ENCODE data around the gene ISG15.

ISG15 gene

DNA sequence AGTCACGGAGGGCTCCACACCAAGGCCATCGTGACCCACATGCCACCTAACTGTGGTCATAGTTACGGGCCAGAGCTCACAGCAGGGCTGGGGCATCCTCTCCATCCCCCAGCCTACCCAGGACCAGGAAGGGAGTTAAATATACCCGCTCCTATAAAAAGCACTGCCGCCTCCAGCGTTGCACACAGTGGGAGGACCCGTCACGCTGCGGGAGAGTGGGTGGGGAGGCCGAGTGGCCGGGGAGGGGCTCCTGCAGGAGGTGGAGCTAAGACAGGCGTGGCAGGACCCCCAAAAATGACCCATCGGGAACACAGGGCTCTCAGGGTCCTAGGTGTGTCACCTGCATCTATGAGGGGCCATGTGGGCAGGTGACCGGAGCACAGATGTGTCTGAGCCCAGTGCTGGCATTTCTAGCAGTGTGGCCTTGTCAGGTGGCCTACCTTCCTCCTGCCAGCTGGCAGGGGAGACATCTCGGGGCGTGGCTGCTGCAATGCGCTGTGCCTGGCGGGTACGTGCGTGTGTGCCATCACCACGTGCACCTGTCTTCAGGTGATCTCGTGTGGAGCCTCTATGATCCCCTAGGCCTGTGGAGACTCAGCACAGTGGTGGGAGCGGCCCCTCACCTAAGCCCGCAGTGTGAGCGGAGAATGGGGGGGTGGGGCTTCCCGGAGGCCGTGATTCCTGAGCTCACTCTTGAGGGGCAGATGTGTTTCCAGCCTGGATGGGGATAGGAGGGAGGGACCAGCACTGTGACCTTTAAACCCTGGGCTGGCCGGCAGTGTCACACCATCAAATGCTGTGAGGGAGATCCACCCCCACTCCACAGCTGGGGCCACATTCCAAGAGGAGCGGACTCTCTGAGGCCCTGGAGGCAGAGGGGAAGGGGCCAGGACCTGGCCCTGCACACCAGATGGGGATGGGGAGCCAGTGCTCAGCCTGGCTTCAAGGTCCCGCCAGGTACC is 24.4 kb downstream of the ISG15 start:
- no peak overlapping the region for H3K4me3 ChIP-seq (ENCODE audit: low read depth, low read length)
- TF ChIP-seq, protein P1, sequence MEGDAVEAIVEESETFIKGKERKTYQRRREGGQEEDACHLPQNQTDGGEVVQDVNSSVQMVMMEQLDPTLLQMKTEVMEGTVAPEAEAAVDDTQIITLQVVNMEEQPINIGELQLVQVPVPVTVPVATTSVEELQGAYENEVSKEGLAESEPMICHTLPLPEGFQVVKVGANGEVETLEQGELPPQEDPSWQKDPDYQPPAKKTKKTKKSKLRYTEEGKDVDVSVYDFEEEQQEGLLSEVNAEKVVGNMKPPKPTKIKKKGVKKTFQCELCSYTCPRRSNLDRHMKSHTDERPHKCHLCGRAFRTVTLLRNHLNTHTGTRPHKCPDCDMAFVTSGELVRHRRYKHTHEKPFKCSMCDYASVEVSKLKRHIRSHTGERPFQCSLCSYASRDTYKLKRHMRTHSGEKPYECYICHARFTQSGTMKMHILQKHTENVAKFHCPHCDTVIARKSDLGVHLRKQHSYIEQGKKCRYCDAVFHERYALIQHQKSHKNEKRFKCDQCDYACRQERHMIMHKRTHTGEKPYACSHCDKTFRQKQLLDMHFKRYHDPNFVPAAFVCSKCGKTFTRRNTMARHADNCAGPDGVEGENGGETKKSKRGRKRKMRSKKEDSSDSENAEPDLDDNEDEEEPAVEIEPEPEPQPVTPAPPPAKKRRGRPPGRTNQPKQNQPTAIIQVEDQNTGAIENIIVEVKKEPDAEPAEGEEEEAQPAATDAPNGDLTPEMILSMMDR (IDR thresholded peaks at IDR 0.05; ENCODE audit: insufficient read depth, low read depth, low read length, missing control alignments): no peak
- DNase-seq (ENCODE audit: low read depth): no peak

DNA sequence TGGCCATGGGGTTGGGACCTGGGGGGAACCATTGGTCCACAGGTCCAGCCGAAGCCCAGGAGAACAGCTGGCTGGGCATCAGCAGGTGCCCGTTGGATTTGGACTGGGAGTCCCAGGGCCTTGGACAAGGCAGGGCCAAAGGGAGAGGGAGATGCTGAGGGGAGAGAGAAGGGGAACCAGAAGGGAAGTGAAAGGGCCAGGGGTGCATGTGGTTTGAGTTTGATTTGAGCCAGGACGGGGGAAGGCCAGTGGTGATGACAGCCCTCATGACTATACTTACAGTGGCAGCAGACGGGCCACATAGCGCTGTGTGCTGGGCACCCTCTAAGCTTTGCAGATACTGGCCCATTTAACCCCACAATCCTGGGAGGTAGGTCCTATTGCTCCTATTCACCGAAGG is 25.4 kb downstream of the ISG15 start:
- TF ChIP-seq, protein P1 (IDR thresholded peaks at IDR 0.05; ENCODE audit: insufficient read depth, low read depth, low read length, missing control alignments): no peak
- DNase-seq (ENCODE audit: low read depth): peak; percentile 74
- H3K4me3 ChIP-seq (ENCODE audit: low read depth, low read length): no peak overlapping the region; the same call in 1 of the 2 replicates

DNA sequence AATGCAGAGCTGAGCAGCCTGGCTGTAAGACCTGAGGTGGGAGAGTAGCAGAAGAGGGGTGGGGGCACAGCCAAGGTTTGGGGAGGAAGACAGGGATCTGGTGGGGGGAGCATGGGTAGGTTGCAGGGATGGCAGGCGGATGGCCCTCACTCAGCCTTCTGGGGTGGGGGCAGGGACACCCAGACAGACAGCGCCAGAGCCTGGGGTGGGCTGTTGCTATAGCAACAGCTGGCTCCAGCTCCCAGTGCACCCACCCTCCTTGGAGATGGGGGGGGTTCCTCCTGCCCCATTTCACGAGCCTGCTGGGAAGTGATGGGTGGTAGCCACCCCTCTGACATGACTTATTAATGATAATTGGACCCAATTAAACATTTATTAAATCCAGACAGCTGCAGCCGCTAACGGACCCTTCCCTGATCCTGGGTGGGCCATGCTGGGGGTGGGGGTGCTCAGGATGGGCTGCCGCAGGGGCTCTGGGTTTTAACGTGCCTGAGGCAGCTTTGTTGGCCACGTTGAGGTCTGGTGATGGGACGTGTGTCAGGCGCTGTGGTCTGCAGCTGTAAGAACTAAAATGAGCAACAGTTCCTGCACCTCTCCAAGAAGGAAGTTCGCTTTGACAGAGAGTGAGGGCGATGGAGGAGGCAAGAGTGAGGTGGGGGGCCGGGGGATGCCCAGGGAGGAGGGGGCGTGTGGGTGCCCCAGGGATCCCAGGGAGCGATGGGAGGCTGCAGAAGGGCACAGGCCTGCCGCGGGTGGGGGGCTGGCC is 26.0 kb downstream of the ISG15 start:
- DNase-seq (ENCODE audit: low read depth): no peak
- TF ChIP-seq, protein P1 (IDR thresholded peaks at IDR 0.05; ENCODE audit: insufficient read depth, low read depth, low read length, missing control alignments): no peak
- peak overlapping the region; percentile 27 for H3K4me3 ChIP-seq (ENCODE audit: low read depth, low read length)

DNA sequence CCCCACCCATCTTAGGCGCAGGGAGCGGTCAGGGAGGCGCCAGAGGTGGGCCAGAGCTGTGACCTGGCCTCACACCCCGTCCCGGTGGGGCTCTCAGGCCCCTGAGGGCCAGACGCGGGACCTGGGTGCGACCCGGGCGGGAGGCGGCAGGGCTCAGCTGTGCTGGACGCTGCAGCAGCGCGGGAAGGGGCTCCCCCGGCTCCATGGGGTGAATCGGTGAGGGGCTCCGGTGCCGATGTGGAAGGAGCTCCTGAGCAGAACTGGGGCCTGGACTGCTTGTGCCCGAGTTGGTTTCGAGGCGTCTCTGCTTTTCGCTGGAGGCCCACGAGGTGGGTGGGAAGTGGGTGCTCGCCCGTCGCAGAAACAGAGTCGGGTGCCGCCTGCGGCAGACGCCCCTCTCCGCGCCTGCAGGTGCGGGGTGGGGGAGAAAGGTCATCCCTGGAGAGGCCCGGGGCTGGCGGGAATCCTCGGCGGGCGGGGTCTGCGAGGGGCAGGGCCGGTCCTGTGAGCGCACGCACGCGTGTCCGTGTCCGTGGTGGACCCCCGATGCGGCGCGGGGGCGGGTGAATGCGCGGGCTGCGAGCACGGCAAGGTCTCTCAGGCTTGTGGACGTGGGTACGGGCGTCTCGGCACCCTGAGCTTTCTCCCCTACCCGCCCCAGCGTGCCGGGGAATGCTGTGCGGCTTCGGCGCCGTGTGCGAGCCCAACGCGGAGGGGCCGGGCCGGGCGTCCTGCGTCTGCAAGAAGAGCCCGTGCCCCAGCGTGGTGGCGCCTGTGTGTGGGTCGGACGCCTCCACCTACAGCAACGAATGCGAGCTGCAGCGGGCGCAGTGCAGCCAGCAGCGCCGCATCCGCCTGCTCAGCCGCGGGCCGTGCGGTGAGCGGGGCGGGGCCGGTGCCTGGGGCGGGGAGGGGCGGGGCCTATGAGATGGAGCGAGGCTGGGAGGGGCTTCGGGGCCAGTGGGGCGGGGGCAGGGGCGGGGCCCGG is 27.0 kb downstream of the ISG15 start:
- peak overlapping the region; percentile 31 for H3K4me3 ChIP-seq (ENCODE audit: low read depth, low read length)
- peak; percentile 86 for DNase-seq (ENCODE audit: low read depth)
- TF ChIP-seq, protein P1 (IDR thresholded peaks at IDR 0.05; ENCODE audit: insufficient read depth, low read depth, low read length, missing control alignments): no peak

DNA sequence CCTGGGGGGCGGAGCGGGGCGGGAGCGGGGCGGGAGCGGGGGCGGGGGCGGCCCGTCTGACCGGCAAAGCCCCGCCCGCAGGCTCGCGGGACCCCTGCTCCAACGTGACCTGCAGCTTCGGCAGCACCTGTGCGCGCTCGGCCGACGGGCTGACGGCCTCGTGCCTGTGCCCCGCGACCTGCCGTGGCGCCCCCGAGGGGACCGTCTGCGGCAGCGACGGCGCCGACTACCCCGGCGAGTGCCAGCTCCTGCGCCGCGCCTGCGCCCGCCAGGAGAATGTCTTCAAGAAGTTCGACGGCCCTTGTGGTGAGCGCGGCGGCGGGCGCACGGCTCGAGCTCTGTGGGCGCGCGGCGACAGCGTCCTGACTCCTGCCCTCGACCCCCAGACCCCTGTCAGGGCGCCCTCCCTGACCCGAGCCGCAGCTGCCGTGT is 27.8 kb downstream of the ISG15 start:
- TF ChIP-seq, protein P1 (IDR thresholded peaks at IDR 0.05; ENCODE audit: insufficient read depth, low read depth, low read length, missing control alignments): no peak
- no peak for DNase-seq (ENCODE audit: low read depth)
- no peak overlapping the region for H3K4me3 ChIP-seq (ENCODE audit: low read depth, low read length)

DNA sequence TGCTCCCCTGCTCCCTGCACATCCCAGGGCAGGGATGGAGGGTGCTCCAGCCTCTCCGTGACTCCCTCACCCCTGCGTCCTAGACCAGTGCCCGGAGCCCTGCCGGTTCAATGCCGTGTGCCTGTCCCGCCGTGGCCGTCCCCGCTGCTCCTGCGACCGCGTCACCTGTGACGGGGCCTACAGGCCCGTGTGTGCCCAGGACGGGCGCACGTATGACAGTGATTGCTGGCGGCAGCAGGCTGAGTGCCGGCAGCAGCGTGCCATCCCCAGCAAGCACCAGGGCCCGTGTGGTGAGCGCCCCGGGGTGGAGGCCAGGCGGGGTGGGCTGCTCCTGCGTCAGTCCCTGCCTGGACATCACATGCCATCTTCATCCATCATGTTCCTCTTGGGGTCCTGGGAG is 28.6 kb downstream of the ISG15 start:
- DNase-seq (ENCODE audit: low read depth): no peak
- H3K4me3 ChIP-seq (ENCODE audit: low read depth, low read length): no peak overlapping the region
- TF ChIP-seq, protein P1 (IDR thresholded peaks at IDR 0.05; ENCODE audit: insufficient read depth, low read depth, low read length, missing control alignments): no peak
